ENCODE measurements around the gene HRH1. TPM values are rescaled to one million over a fixed set of nuclear protein-coding genes. Genes with fewer than 3 reads are reported as not detected.

HRH1 gene
- polyA plus RNA-seq, 1 donor (not counting 4 experiments of a cell fraction or from before 2014, with no cell fraction given) = 13.9 TPM

DNA sequence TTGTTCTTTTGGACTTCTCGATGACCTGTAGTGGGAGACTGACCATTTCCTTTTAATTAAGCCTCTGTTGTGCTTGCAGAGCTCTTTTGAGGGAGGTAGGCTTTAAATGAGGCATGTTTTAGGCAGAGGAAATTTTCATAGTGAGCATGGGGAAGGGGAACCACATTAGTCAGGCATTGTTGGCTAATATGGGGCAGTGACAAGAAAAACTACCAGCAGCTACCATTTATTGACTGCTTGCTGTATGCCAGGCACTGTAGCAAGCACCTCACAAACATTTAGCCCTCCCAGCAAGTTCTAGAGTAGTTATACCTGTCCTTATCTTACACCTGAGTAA lies 128.8 kb downstream of the HRH1 start:
- Histone ChIP-seq H3K9me1 (ENCODE audit: control insufficient read depth, extremely low read depth, insufficient read depth, low read length) (no peaks in the 10 kb centered on the region), H3K9ac (ENCODE audit: control insufficient read depth, extremely low read depth, insufficient read depth, low read length) (no peak overlapping the region), H3K9me3 (ENCODE audit: control insufficient read depth, low read depth, low read length) (no peaks in the 10 kb centered on the region), H3K4me1 (ENCODE audit: control insufficient read depth, extremely low read depth, insufficient read depth, low read length) (peaks cover 34% of the 10 kb centered on the region), H4K20me1 (ENCODE audit: control insufficient read depth, extremely low read depth, insufficient read depth, low read length) (no peaks in the 10 kb centered on the region), H3K4me2 (ENCODE audit: control insufficient read depth, extremely low read depth, insufficient read depth, low read depth, low read length) (no peak overlapping the region), H3K79me2 (ENCODE audit: control insufficient read depth, insufficient read depth, low read length) (peaks cover 16% of the 10 kb centered on the region), H3K36me3 (ENCODE audit: control insufficient read depth in 2 of 2, extremely low read depth in 1 of 2, insufficient read depth in 2 of 2, low read length in 2 of 2) (peaks cover 4 to 12% of the 10 kb centered on the region in 2 experiments), H3K27ac (ENCODE audit: control insufficient read depth, insufficient read depth, low read length) (no peak overlapping the region), H2AFZ (ENCODE audit: control insufficient read depth, low read length) (no peak overlapping the region), H3K27me3 (ENCODE audit: control insufficient read depth, extremely low read depth, insufficient read depth, low read length) (no peaks in the 10 kb centered on the region), H3K4me3 (ENCODE audit: control insufficient read depth in 2 of 3, extremely low read depth in 1 of 3, insufficient read depth in 2 of 3, low read depth in 1 of 3, low read length in 3 of 3) (no peak overlapping the region)
- DNase-seq (ENCODE audit: low read depth, low spot score) (no peak), FAIRE-seq (no peak)
- dilution Hi-C loops (cut with MboI; ENCODE audit: extremely low pct_ligation_motif_present, low sequenced_read_pairs) = no loop called here
- TF ChIP-seq, protein P1, sequence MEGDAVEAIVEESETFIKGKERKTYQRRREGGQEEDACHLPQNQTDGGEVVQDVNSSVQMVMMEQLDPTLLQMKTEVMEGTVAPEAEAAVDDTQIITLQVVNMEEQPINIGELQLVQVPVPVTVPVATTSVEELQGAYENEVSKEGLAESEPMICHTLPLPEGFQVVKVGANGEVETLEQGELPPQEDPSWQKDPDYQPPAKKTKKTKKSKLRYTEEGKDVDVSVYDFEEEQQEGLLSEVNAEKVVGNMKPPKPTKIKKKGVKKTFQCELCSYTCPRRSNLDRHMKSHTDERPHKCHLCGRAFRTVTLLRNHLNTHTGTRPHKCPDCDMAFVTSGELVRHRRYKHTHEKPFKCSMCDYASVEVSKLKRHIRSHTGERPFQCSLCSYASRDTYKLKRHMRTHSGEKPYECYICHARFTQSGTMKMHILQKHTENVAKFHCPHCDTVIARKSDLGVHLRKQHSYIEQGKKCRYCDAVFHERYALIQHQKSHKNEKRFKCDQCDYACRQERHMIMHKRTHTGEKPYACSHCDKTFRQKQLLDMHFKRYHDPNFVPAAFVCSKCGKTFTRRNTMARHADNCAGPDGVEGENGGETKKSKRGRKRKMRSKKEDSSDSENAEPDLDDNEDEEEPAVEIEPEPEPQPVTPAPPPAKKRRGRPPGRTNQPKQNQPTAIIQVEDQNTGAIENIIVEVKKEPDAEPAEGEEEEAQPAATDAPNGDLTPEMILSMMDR (optimal IDR thresholded peaks at IDR 0.05 in 1 of 3, IDR thresholded peaks at IDR 0.05 in 1 of 3, conservative IDR thresholded peaks at IDR 0.05 in 1 of 3; ENCODE audit: extremely low read depth in 1 of 3, insufficient read depth in 2 of 3, low read length in 3 of 3) = no peak
- no peak for TF ChIP-seq EZH2 (IDR thresholded peaks at IDR 0.05; ENCODE audit: low read length)

DNA sequence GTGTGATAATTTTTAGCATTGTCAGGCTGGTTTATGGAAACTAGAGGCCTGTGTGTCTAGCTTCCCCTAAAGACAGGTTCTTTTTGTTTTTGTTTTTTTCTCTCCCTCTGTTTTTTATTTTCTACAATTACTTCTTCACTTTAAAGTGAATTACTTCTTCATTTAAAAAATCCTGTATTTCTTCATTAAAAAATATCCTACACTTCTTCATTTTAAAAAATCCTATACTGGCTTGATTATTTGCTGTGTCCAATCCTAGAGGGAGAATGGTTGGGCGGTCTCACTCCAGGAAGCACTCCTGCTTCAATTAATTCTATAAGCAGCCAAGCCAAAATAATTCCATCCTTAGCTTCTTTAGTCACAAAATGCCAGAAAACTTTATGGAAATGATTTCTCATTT lies 129.7 kb downstream of the HRH1 start:
- TF ChIP-seq EZH2 (IDR thresholded peaks at IDR 0.05; ENCODE audit: low read length) = no peak
- TF ChIP-seq, protein P1 (optimal IDR thresholded peaks at IDR 0.05 in 1 of 3, IDR thresholded peaks at IDR 0.05 in 1 of 3, conservative IDR thresholded peaks at IDR 0.05 in 1 of 3; ENCODE audit: extremely low read depth in 1 of 3, insufficient read depth in 2 of 3, low read length in 3 of 3) = no peak
- dilution Hi-C loops (cut with MboI; ENCODE audit: extremely low pct_ligation_motif_present, low sequenced_read_pairs) = no loop called here
- H4K20me1 ChIP-seq (ENCODE audit: control insufficient read depth, extremely low read depth, insufficient read depth, low read length) = no peaks in the 10 kb centered on the region
- H3K4me1 ChIP-seq (ENCODE audit: control insufficient read depth, extremely low read depth, insufficient read depth, low read length) = peaks cover 35% of the 10 kb centered on the region
- H3K4me3 ChIP-seq (ENCODE audit: control insufficient read depth in 2 of 3, extremely low read depth in 1 of 3, insufficient read depth in 2 of 3, low read depth in 1 of 3, low read length in 3 of 3) = no peak overlapping the region
- H3K79me2 ChIP-seq (ENCODE audit: control insufficient read depth, insufficient read depth, low read length) = peaks cover 16% of the 10 kb centered on the region
- peaks cover 4 to 12% of the 10 kb centered on the region in 2 experiments for H3K36me3 ChIP-seq (ENCODE audit: control insufficient read depth in 2 of 2, extremely low read depth in 1 of 2, insufficient read depth in 2 of 2, low read length in 2 of 2)
- no peak overlapping the region for H2AFZ ChIP-seq (ENCODE audit: control insufficient read depth, low read length)
- no peaks in the 10 kb centered on the region for H3K9me1 ChIP-seq (ENCODE audit: control insufficient read depth, extremely low read depth, insufficient read depth, low read length)
- H3K4me2 ChIP-seq (ENCODE audit: control insufficient read depth, extremely low read depth, insufficient read depth, low read depth, low read length) = no peak overlapping the region
- DNase-seq (ENCODE audit: low read depth, low spot score) = no peak
- no peaks in the 10 kb centered on the region for H3K9me3 ChIP-seq (ENCODE audit: control insufficient read depth, low read depth, low read length)
- FAIRE-seq = no peak
- H3K27ac ChIP-seq (ENCODE audit: control insufficient read depth, insufficient read depth, low read length) = no peak overlapping the region
- H3K27me3 ChIP-seq (ENCODE audit: control insufficient read depth, extremely low read depth, insufficient read depth, low read length) = no peaks in the 10 kb centered on the region
- H3K9ac ChIP-seq (ENCODE audit: control insufficient read depth, extremely low read depth, insufficient read depth, low read length) = no peak overlapping the region

Data from keratinocyte (primary cell).